ENCODE results near the gene ZNF618.

- TF ChIP-seq CTCF (IDR thresholded peaks at IDR 0.05) (no peak), EP300 (IDR thresholded peaks at IDR 0.05) (no peak), POLR2A (IDR thresholded peaks at IDR 0.05) (no peak)
Measured at GRCh38 chr9:114037961-114038723, 162.0 kb downstream of the ZNF618 start.
